NCI-H2081 treated with DMSO at 0.1 percent for 48 hours (cell line): Measurements from ENCODE around the gene EDDM3A.
"Not testable (repeated sequence)": the region's sequence is repeated elsewhere in the genome, so short reads cannot be mapped to it uniquely, and the experiment has no call there.

ENCODE experiments used
- DNase-seq: peaks from one replicate; lab custom pipeline; 2025; lab: John Stamatoyannopoulos, UW

EDDM3A gene

DNA sequence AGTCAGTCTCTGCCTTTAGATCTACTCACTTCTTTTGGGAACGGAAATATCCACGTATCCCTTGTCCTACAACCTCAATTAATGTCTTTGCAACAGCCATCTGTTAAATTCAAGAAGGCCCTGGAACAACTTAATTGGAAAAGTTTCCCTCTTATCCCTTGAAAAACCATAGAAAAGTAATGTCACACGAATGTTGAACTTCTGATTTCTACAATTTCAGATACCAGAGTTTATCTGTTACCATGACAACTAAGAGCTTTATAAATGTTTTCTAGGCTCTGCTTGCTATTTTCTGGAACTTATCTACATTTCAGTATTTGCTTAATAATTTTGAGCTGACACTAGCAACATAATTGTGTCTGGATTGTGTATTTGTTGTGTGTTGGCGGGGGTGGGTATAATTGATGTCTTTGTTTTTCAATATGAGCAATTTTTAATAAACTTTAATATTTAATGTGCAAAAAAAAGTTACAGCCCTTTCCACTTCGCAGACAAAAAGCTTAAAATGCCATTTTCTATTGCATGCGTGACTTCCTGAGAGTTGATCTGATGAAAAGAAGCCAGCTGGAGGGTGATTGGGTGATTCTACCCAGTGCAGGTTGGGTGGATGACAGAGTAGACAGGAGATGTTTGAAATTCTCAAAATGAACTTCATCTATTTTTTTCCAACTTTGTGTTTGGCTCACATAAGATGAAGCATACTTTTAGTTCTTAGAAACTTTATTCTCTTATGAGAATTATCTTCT lies 11.8 kb upstream of the EDDM3A start:
- no peak for DNase-seq

- DNase-seq = no peak
Observed at GRCh38 chr14:20734430-20734806, 11.3 kb upstream of the EDDM3A start.

DNA sequence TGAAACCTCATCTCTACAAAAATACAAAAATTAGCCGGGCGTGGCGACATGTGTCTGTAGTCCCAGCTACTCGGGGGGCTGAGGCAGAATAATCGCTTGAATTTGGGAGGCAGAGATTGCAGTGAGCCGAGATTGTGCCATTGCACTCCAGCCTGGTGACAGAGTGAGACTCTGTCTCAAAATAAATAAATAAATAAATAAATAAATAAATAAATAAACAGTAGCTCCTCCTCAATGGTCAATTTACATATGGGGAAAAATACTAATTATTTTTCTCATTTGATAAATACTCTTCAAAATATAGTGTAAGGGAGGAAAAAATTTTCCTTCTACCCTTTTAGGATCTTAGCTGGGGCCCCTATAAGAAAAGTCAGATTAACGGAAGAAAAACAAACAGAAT lies 7.4 kb upstream of the EDDM3A start:
- DNase-seq = not testable (repeated sequence)

GRCh38 chr14:20742132-20742531 lies 3.6 kb upstream of the EDDM3A start:
- DNase-seq = no peak

GRCh38 chr14:20743556-20743955 lies 2.1 kb upstream of the EDDM3A start:
- DNase-seq = no peak

DNA sequence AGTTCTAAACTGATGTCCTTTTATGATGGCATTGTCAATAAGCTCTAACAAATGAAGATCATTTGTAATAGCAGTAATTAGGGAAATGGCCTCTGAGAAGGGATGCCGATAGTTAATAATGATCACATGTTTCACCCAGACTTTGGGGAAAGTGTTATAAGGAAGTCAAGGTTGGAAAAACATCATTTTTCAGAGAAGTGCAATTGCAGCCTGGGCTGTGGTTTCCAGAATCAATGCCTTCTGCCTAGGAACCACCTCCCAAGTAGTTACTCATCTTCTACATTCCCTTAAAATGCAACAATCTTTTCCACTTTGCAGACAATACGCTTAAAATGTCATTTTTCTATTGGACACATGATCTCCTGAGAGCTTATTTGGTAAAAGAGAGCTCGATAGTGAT lies 879 bp downstream of the EDDM3A start:
- no peak for DNase-seq

GRCh38 chr14:20748439-20748838 lies 2.8 kb downstream of the EDDM3A start:
- no peak for DNase-seq

DNA sequence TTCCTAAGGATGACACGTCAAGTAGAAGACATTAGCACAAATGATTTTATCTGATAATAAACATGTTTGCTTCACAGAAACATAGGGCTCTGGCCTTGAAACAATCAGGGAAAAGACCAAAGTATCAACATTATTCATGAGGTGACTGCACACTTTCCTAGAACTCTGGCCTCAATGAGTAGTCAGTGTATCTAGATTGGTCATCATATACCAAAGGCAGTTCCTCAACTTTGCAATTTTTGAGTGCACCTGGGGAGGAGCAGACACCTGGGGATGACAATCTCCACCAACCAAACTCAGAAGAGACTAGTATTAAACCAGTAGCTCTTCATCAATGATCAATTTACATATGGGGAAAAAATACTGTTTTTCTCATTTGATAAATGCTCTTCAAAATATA lies 4.5 kb downstream of the EDDM3A start:
- DNase-seq = no peak

- DNase-seq = no peak
Observed at GRCh38 chr14:20751963-20752562, 6.4 kb downstream of the EDDM3A start.

GRCh38 chr14:20754308-20754707 lies 8.6 kb downstream of the EDDM3A start:
- DNase-seq = no peak

DNA sequence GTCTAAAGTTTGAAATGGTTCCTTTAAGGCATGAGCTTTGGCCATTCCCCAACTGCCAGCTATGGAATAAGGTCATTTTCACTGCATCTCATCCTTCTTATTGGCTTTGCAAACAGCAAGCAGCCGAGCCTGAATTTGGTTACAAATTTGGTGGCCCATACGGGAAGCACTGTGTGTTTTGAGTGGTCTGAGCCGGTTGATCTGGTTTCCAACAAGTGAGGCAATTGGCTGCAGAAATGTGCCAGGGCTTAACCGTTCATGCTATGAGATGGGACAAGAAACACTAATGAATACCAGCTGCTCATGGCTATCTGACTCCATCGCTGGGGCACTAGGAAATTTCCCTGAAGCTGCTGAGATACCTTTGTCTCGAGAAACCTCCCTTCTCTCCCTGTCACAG lies 9.3 kb downstream of the EDDM3A start:
- no peak for DNase-seq

DNA sequence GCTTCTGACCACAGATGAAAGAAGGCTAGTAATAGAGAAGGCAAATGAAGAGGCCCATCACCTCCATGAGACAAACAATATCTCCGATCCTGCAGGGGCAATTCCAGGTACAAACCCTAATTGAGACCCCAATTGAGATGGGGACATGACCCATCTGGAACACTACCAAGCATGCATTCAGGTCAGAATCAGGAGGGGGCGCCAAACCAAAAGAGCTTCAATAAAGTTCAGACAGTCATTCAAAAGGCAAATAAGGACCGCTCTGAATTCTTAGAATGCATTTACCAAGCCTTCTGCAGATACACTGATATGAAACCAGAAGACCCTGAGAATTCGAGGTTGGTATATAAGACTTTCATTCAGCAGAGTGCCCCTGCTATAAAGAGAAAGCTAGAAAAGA lies 12.3 kb downstream of the EDDM3A start:
- no peak for DNase-seq

GRCh38 chr14:20759465-20759864 lies 13.8 kb downstream of the EDDM3A start:
- not testable (repeated sequence) for DNase-seq

DNA sequence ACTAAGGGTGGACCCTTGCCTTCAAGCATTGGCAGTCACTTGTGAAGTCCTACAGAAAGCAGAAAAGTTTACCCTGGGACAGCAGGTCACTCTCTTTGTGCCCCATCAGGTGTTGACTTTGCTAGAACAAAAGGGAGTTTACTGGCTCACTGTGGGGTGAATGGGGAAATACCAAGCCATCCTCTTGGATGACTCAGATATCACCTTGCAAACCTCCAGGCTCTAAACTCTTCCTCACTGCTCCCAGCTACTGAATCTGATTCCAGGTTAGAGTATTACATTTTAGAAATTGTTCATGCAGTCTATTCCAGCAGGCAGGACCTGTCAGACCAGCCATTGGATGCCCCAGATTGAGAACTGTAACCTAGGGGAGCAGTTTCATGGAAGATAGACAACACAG lies 15.3 kb downstream of the EDDM3A start:
- no peak for DNase-seq

GRCh38 chr14:20768593-20768892 lies 22.9 kb downstream of the EDDM3A start:
- DNase-seq = no peak

- no peak for DNase-seq
Observed at GRCh38 chr14:20769421-20769820, 23.7 kb downstream of the EDDM3A start.

DNA sequence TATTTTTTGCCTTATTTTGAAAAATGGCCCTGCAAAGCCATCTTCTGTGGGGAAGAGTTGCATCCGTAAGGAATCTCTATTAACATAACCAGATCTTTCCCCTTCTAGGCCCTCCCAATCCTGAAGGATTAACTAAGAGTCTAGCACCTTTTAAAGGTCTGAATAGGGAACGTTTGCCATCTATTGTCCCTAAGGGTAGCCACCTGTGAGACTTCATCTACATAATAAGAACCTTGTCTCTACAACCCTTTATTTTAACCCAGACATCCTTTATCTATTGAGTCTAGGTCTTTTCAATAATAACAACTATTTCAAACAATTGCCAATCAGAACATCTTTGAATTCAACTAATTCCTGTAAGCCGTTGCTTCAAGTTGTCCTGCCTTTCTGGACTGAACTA lies 27.0 kb downstream of the EDDM3A start:
- DNase-seq = no peak

GRCh38 chr14:20774258-20774824 lies 28.7 kb downstream of the EDDM3A start:
- no peak for DNase-seq

GRCh38 chr14:20775043-20775442 lies 29.4 kb downstream of the EDDM3A start:
- DNase-seq = no peak

GRCh38 chr14:20775901-20776300 lies 30.2 kb downstream of the EDDM3A start:
- no peak for DNase-seq

GRCh38 chr14:20781803-20782202 lies 36.1 kb downstream of the EDDM3A start:
- no peak for DNase-seq

GRCh38 chr14:20782280-20782890 lies 36.7 kb downstream of the EDDM3A start:
- no peak for DNase-seq

- DNase-seq = no peak
Observed at GRCh38 chr14:20787025-20787424, 41.3 kb downstream of the EDDM3A start.
